Thyroid gland (tissue), 4 donors: ENCODE data around the gene IFNA17. TPM values are rescaled to one million over a fixed set of nuclear protein-coding genes. Genes with fewer than 3 reads are reported as not detected.

Experiments used
- DNase-seq, 2 donors: peaks; one replicate each; pipeline ENCODE4 v3.0.0-alpha.2; 2019
- H3K27ac ChIP-seq, 3 donors: fragments of 200-600 bp; sonication (generic); 1 replicate in 2 of 3; 2 replicates in 1 of 3; pipeline ENCODE4 v1.5.1; 2016 to 2019; ENCODE audit warnings: mild to moderate bottlenecking in 1 of 3, moderate library complexity in 1 of 3
- H3K27me3 ChIP-seq: fragments of 200-600 bp; sonication (generic); one replicate; pipeline ENCODE4 v1.5.1; 2019
- H3K36me3 ChIP-seq, 2 donors: fragments of 200-600 bp; sonication (generic); one replicate each; pipeline ENCODE4 v1.5.1; 2016 to 2019
- H3K4me1 ChIP-seq, 2 donors: fragments of 200-600 bp; sonication (generic); one replicate each; pipeline ENCODE4 v1.5.1; 2017 to 2019
- H3K4me3 ChIP-seq, 3 donors: fragments of 200-600 bp; sonication (generic); replicated peaks in 1 of 3; 1 replicate in 2 of 3; 2 replicates in 1 of 3; pipeline ENCODE4 v1.5.1; 2016; ENCODE audit warnings: mild to moderate bottlenecking in 1 of 3
- H3K9me3 ChIP-seq: fragments of 200-600 bp; sonication (generic); one replicate; pipeline ENCODE4 v1.5.1; 2017
- POLR2A ChIP-seq, 2 donors: fragments of 450-650 bp; IDR thresholded peaks; one replicate each; pipeline ENCODE4 v1.6.1; 2017; ENCODE audit warnings: antibody characterized with exemption in 2 of 2, mild to moderate bottlenecking in 2 of 2, moderate library complexity in 1 of 2
- WGBS, 2 donors: methylation state at CpG; one replicate each; pipeline ENCODE4 v1.1.5; 2017; 5-methylcytosine and 5-hydroxymethylcytosine counted together
- intact Hi-C: fragments of 100-400 bp; cut with DNase I; formaldehyde crosslinking; loops from one replicate; pipeline ENCODE4 v1.15.1; 2023
- total RNA-seq, 4 donors: library from RNA; depleted of rRNA; stranded (reverse); fragments of >200 nt; gene quantifications; one replicate each; pipeline ENCODE4 v1.2.3, GENCODE V29; 2016
- TF ChIP-seq, protein P1 (sequence below), 6 experiments: fragments of 200-600 bp in 3 of 6; fragments of 450-650 bp in 3 of 6; sonication (generic) in 3 of 6; IDR thresholded peaks; one replicate each; pipeline ENCODE4 v1.5.1; 2016 to 2019; ENCODE audit warnings: antibody characterized with exemption in 6 of 6, mild to moderate bottlenecking in 2 of 6, inconsistent platforms in 1 of 6, moderate library complexity in 1 of 6

Gene IFNA17
- total RNA-seq, 4 donors from 2014 or later, result not detected

DNA sequence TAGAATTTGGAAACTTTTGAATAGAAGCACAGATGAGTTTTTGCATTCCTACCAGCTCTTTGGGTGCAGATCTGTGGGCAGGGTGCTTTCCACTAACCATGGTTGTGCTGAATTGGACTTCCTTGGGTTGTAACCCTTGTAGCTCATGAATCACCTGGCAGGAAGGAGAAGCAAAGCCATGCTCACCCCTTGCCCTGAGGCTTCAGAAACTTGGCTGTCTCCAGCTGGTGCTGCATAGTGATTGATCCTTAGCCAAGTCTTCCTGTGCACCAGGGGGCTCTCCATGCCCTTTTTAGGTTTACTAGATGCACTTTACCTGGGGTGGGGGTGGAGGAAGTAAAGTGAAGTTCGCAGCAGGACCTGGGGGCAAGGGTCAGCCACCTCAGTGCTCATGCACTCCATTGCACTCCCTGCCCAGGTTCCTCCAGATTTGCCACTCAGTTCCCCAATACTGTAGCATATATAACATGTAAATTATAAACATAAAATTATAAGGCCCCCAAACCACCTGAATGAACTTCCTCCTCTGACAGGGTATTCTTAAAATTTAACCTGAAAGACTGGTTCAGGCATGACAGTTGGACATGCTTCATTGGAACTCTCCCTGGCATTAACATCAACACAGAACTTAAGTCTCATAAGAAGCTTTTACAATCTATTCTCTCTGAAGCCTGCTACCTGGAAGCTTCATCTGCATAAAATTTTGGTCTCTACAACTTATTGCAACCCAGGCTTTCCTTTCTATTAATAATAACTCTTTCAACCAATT lies 37.6 kb upstream of the IFNA17 start:
- TF ChIP-seq, protein P1, sequence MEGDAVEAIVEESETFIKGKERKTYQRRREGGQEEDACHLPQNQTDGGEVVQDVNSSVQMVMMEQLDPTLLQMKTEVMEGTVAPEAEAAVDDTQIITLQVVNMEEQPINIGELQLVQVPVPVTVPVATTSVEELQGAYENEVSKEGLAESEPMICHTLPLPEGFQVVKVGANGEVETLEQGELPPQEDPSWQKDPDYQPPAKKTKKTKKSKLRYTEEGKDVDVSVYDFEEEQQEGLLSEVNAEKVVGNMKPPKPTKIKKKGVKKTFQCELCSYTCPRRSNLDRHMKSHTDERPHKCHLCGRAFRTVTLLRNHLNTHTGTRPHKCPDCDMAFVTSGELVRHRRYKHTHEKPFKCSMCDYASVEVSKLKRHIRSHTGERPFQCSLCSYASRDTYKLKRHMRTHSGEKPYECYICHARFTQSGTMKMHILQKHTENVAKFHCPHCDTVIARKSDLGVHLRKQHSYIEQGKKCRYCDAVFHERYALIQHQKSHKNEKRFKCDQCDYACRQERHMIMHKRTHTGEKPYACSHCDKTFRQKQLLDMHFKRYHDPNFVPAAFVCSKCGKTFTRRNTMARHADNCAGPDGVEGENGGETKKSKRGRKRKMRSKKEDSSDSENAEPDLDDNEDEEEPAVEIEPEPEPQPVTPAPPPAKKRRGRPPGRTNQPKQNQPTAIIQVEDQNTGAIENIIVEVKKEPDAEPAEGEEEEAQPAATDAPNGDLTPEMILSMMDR (IDR thresholded peaks at IDR 0.05), result no peak
- TF ChIP-seq POLR2A (IDR thresholded peaks at IDR 0.05), result no peak
- Histone ChIP-seq H3K9me3 (no peaks in the 10 kb centered on the region), H3K36me3 (no peaks in the 10 kb centered on the region), H3K27ac (no peak overlapping the region), H3K4me1 (peaks cover 16 to 18% of the 10 kb centered on the region in 2 donors), H3K27me3 (no peaks in the 10 kb centered on the region), H3K4me3 (no peak overlapping the region)
- intact Hi-C loops, result no loop called here
- WGBS, 2 donors, result 27 to 54% methylated on average over 1 of the region's 1 CpG
- peak; percentile 5 for DNase-seq

DNA sequence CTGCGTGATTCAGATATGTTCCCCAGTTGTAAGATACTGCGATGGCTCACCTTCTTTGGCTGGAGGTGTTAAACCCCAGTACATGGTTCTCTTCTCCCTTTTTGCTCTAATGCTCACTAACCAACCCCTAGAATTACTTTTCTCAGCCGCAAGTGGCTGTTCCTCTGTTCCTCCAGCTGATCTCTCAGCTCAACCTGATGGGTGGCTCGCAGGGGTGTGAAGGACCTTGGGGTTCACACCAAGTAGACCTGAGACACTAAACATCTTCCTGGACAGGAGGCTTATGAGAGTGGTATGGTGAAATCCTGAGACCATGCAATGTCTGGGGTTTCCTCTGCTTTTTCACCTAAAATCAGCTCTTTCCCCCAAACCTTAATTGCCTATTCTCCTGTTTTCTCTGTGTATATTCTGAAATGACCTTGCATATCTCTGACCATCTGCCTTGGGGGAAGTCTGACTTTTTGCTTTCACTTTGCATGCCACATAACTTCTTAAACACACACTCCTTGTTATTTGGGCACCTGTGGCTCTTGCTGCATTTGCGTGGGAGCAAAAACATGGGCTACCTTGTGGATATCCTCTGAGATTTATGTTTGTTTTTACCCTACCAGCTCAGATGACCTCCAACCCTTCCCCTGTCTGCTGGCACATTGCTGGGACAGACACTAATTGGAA lies 27.7 kb upstream of the IFNA17 start:
- H3K4me1 ChIP-seq, result no peaks in the 10 kb centered on the region
- DNase-seq, result no peak
- WGBS, 2 donors, result 73 to 94% methylated on average over 5 of the region's 5 CpGs
- TF ChIP-seq POLR2A (IDR thresholded peaks at IDR 0.05), result no peak
- TF ChIP-seq, protein P1 (IDR thresholded peaks at IDR 0.05), result no peak
- no peak overlapping the region for H3K4me3 ChIP-seq
- H3K9me3 ChIP-seq, result no peaks in the 10 kb centered on the region
- H3K27ac ChIP-seq, result no peak overlapping the region
- no peaks in the 10 kb centered on the region for H3K27me3 ChIP-seq
- intact Hi-C loops, result loop anchor here (10.0 kb wide), 2 partner anchors 59 to 139 kb away; no protein-coding TSS in a partner anchor
- H3K36me3 ChIP-seq, result no peaks in the 10 kb centered on the region

DNA sequence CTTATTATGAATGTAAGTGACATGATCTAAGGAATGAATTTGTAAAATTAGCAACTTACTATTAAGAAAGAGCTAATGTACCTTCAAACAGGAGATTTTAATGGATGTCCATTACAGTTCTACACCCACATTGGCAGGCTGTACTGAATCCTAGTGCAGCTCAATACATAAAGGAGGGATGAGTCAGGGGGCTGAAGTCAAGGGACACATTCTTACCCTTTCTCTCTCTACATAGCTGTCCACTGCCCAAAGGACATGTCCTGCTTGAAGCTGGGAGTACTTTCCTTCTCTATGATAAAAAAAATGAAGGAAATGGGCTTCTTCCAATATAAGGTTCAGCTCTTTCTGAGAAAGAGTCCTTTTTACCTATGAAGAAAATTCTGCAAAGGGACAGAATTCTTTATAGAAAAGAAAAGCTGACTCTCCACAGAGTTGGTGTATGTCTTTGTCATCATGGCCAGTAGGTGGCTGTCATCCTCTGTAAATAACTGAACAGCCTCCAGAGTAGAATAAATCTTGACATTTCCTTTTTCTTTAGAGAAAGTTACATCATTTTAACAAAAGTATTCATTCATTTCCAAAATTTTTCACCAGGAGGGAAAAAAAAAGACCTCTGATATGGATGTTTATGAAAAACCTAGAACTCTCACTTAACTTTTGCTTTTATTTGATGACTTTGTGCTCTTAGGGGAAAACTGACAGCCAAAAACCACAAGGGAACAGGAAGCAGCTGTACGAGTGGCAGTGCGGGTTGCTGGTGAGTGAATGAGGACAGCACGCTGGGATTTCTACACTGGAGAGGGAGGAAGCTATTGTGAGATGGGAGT lies 24.9 kb upstream of the IFNA17 start:
- intact Hi-C loops, result loop anchor here (10.0 kb wide), 2 partner anchors 62 to 142 kb away; no protein-coding TSS in a partner anchor
- H3K4me3 ChIP-seq, result no peak overlapping the region
- H3K27me3 ChIP-seq, result no peaks in the 10 kb centered on the region
- 3 to 4% methylated on average over 3 of the region's 3 CpGs for WGBS, 2 donors
- no peaks in the 10 kb centered on the region for H3K4me1 ChIP-seq
- no peaks in the 10 kb centered on the region for H3K9me3 ChIP-seq
- no peak overlapping the region for H3K27ac ChIP-seq
- peak; percentile 26 to 27 for DNase-seq
- no peaks in the 10 kb centered on the region for H3K36me3 ChIP-seq
- TF ChIP-seq, protein P1 (IDR thresholded peaks at IDR 0.05), result peak in 5 of 6 experiments; percentile 27 to 75 (median 62)
- no peak for TF ChIP-seq POLR2A (IDR thresholded peaks at IDR 0.05)

DNA sequence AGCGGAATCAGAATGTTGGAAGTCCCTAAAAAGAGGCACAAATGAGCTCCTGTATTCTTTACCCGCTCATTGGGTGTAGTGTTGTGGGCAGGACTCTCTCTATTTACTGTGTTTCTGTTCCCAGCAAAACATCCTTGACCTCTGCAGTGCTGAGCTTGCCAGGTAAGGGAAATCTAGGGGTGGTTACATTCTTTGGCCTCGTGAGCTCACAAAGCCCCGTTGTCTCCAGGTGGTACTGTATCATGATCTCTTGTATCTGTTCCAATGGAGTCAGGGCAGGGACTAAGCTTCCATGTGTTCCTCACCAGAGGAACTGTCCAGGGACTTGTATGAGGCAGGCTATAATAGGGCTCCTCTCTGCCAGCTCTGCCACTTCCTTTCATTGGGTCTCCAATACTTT lies 23.6 kb upstream of the IFNA17 start:
- TF ChIP-seq, protein P1 (IDR thresholded peaks at IDR 0.05), result no peak
- no peak for TF ChIP-seq POLR2A (IDR thresholded peaks at IDR 0.05)
- DNase-seq, result no peak
- H3K27me3 ChIP-seq, result no peaks in the 10 kb centered on the region
- no peaks in the 10 kb centered on the region for H3K4me1 ChIP-seq
- H3K9me3 ChIP-seq, result no peaks in the 10 kb centered on the region
- H3K36me3 ChIP-seq, result no peaks in the 10 kb centered on the region
- no peak overlapping the region for H3K27ac ChIP-seq
- 73 to 83% methylated on average over 4 of the region's 4 CpGs for WGBS, 2 donors
- no peak overlapping the region for H3K4me3 ChIP-seq
- intact Hi-C loops, result loop anchor here (10.0 kb wide), 2 partner anchors 63 to 143 kb away; no protein-coding TSS in a partner anchor
